Tibial nerve (tissue), 4 donors: ENCODE data around the gene IPO13. TPM values are rescaled to one million over a fixed set of nuclear protein-coding genes. Genes with fewer than 3 reads are reported as not detected.

Experiments
- DNase-seq, 2 donors: peaks; one replicate each; pipeline ENCODE4 v3.0.0-alpha.2; 2019; ENCODE audit warnings: low spot score in 2 of 2
- H3K27ac ChIP-seq, 4 donors: fragments of 200-600 bp; sonication (generic) in 3 of 4; one replicate each; pipeline ENCODE4 v1.5.1; 2017 to 2019; ENCODE audit warnings: mild to moderate bottlenecking in 1 of 4
- H3K27me3 ChIP-seq, 2 donors: fragments of 200-600 bp; sonication (generic) in 1 of 2; one replicate each; pipeline versions ENCODE4 v1.5.1 to v1.6.0; 2017 to 2019
- H3K36me3 ChIP-seq, 3 donors: fragments of 200-600 bp; sonication (generic); one replicate each; pipeline ENCODE4 v1.5.1; 2018 to 2019
- H3K4me1 ChIP-seq, 4 donors: fragments of 200-600 bp; sonication (generic) in 3 of 4; one replicate each; pipeline ENCODE4 v1.5.1; 2017 to 2019
- H3K4me3 ChIP-seq, 4 donors: fragments of 200-600 bp; sonication (generic) in 3 of 4; one replicate each; pipeline ENCODE4 v1.5.1; 2017 to 2019; ENCODE audit warnings: mild to moderate bottlenecking in 1 of 4, moderate library complexity in 1 of 4
- H3K9me3 ChIP-seq, 4 donors: fragments of 200-600 bp; sonication (generic) in 3 of 4; one replicate each; pipeline ENCODE4 v1.5.1; 2017 to 2019
- EP300 ChIP-seq, 2 donors: sonication (generic); formaldehyde crosslinking; IDR thresholded peaks; one replicate each; pipeline ENCODE4 v1.6.1; 2017; ENCODE audit warnings: antibody characterized with exemption in 2 of 2, mild to moderate bottlenecking in 1 of 2
- POLR2A ChIP-seq, 2 donors: fragments of 450-650 bp; IDR thresholded peaks; one replicate each; pipeline ENCODE4 v1.6.1; 2017; ENCODE audit warnings: antibody characterized with exemption in 2 of 2, mild to moderate bottlenecking in 2 of 2, moderate library complexity in 2 of 2
- whole genome bisulfite sequencing, 2 donors: methylation state at CpG; one replicate each; pipeline ENCODE4 v1.1.5; 2018; 5-methylcytosine and 5-hydroxymethylcytosine counted together
- total RNA-seq, 4 donors: library from RNA; depleted of rRNA; stranded (reverse); fragments of >200 nt; gene quantifications; one replicate each; pipeline ENCODE4 v1.1.0, GENCODE V29; 2016
- TF ChIP-seq, protein P1 (sequence below), 5 experiments: fragments of 200-600 bp in 3 of 5; fragments of 450-650 bp in 2 of 5; sonication (generic) in 3 of 5; IDR thresholded peaks; one replicate each; pipeline ENCODE4 v1.5.1; 2016 to 2019; ENCODE audit warnings: antibody characterized with exemption in 5 of 5, mild to moderate bottlenecking in 3 of 5, moderate library complexity in 2 of 5

The IPO13 gene
- total RNA-seq, 4 donors from 2014 or later = 27.8 to 41.1 (median 31.2) TPM

GRCh38 chr1:43914576-43915525 is 31.9 kb upstream of the IPO13 start:
- 87% methylated on average over 13 of the region's 13 CpGs for WGBS, 2 donors
- no peak for DNase-seq
- Histone ChIP-seq H3K27ac (no peak overlapping the region), H3K27me3 (no peaks in the 10 kb centered on the region), H3K4me1 (peaks cover 0 to 7% (median 0%) of the 10 kb centered on the region in 4 donors), H3K4me3 (no peak overlapping the region), H3K36me3 (peaks cover 0 to 19% (median 0%) of the 10 kb centered on the region in 3 donors), H3K9me3 (no peaks in the 10 kb centered on the region)
- TF ChIP-seq, protein P1, sequence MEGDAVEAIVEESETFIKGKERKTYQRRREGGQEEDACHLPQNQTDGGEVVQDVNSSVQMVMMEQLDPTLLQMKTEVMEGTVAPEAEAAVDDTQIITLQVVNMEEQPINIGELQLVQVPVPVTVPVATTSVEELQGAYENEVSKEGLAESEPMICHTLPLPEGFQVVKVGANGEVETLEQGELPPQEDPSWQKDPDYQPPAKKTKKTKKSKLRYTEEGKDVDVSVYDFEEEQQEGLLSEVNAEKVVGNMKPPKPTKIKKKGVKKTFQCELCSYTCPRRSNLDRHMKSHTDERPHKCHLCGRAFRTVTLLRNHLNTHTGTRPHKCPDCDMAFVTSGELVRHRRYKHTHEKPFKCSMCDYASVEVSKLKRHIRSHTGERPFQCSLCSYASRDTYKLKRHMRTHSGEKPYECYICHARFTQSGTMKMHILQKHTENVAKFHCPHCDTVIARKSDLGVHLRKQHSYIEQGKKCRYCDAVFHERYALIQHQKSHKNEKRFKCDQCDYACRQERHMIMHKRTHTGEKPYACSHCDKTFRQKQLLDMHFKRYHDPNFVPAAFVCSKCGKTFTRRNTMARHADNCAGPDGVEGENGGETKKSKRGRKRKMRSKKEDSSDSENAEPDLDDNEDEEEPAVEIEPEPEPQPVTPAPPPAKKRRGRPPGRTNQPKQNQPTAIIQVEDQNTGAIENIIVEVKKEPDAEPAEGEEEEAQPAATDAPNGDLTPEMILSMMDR (IDR thresholded peaks at IDR 0.05) = no peak
- TF ChIP-seq POLR2A (IDR thresholded peaks at IDR 0.05) = no peak
- TF ChIP-seq EP300 (IDR thresholded peaks at IDR 0.05) = no peak

DNA sequence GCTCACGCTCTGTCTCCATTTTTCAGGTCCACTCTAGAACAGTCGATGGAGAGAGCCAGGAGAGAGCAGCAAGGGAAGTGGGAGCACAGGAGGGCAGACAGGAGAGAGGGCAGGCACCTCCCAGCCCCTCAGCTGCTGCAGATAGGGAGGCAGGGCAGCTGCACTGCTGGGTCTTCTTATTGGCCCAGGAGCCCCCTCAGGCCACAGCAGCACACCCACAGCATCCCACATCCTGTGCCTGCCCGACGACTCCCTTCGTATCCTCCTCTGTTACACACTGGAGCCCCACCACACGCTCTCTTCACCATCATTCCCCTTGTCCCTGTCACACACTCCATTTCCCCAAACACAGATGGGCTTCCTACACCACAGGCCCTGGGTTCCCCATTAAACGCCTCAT is 26.8 kb upstream of the IPO13 start:
- TF ChIP-seq, protein P1 (IDR thresholded peaks at IDR 0.05) = no peak
- TF ChIP-seq EP300 (IDR thresholded peaks at IDR 0.05) = no peak
- no peak for TF ChIP-seq POLR2A (IDR thresholded peaks at IDR 0.05)
- WGBS, 2 donors = 87 to 94% methylated on average over 7 of the region's 7 CpGs

DNA sequence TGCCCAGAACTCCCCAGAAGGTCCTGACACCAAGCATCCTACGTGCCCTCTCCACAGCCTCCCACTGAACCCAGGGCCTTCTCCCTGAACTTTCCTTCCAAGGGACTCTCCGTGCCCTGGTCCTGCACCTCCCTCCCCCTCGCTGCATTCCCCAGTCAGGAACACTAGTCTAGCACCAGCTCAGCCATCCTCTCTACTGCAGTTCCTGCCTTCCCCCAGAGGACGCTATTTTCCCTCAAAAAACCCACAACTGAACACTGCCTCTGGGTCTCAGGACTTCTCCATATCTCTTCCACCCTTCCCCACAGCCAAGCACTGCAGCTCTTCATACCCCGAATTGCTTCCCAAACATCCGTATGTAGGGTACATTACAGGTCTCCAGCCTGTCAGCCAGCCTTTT is 25.7 kb upstream of the IPO13 start:
- H3K27me3 ChIP-seq = no peaks in the 10 kb centered on the region
- no peaks in the 10 kb centered on the region for H3K4me1 ChIP-seq
- H3K9me3 ChIP-seq = no peaks in the 10 kb centered on the region
- no peak for DNase-seq
- no peak overlapping the region for H3K4me3 ChIP-seq
- TF ChIP-seq, protein P1 (IDR thresholded peaks at IDR 0.05) = no peak
- TF ChIP-seq EP300 (IDR thresholded peaks at IDR 0.05) (no peak), POLR2A (IDR thresholded peaks at IDR 0.05) (no peak)
- peaks cover 0 to 38% (median 0%) of the 10 kb centered on the region in 3 donors for H3K36me3 ChIP-seq
- no peak overlapping the region for H3K27ac ChIP-seq
- 90 to 91% methylated on average over 6 of the region's 6 CpGs for WGBS, 2 donors

More for the DNA sequence above, 26.8 kb upstream of the IPO13 start:
- no peak for DNase-seq
- no peaks in the 10 kb centered on the region for H3K9me3 ChIP-seq
- no peaks in the 10 kb centered on the region for H3K27me3 ChIP-seq
- no peak overlapping the region for H3K4me3 ChIP-seq
- no peak overlapping the region for H3K27ac ChIP-seq
- H3K4me1 ChIP-seq = no peaks in the 10 kb centered on the region
- peaks cover 0 to 27% (median 0%) of the 10 kb centered on the region in 3 donors for H3K36me3 ChIP-seq

GRCh38 chr1:43924516-43924915 is 22.2 kb upstream of the IPO13 start:
- TF ChIP-seq, protein P1 (IDR thresholded peaks at IDR 0.05) = no peak
- TF ChIP-seq POLR2A (IDR thresholded peaks at IDR 0.05) = no peak
- no peak for TF ChIP-seq EP300 (IDR thresholded peaks at IDR 0.05)
- Histone ChIP-seq H3K4me1 (no peaks in the 10 kb centered on the region), H3K36me3 (peaks cover 0 to 50% (median 0%) of the 10 kb centered on the region in 3 donors), H3K4me3 (no peak overlapping the region), H3K9me3 (no peaks in the 10 kb centered on the region), H3K27ac (no peak overlapping the region), H3K27me3 (no peaks in the 10 kb centered on the region)
- 85 to 98% methylated on average over 4 of the region's 4 CpGs for WGBS, 2 donors
- DNase-seq = no peak

- Histone ChIP-seq H3K4me3 (no peak overlapping the region), H3K36me3 (peaks cover 0 to 60% (median 0%) of the 10 kb centered on the region in 3 donors), H3K9me3 (no peaks in the 10 kb centered on the region), H3K4me1 (no peaks in the 10 kb centered on the region), H3K27me3 (no peaks in the 10 kb centered on the region), H3K27ac (no peak overlapping the region)
- 92 to 94% methylated on average over 9 of the region's 9 CpGs for WGBS, 2 donors
- TF ChIP-seq, protein P1 (IDR thresholded peaks at IDR 0.05) = no peak
- TF ChIP-seq POLR2A (IDR thresholded peaks at IDR 0.05) (no peak), EP300 (IDR thresholded peaks at IDR 0.05) (no peak)
- no peak for DNase-seq
These were observed 20.9 kb upstream of the IPO13 start for GRCh38 chr1:43925846-43926245.
